SW480 (cell line): ENCODE measurements around the gene CCDC82.

Experiments used
- DNase-seq: peaks from one replicate; pipeline ENCODE4 v3.0.0-alpha.2; 2016; ENCODE audit warnings: low spot score

Gene CCDC82

GRCh38 chr11:96361778-96362177 lies 27.9 kb downstream of the CCDC82 start:
- no peak for DNase-seq

GRCh38 chr11:96358321-96358720 lies 31.4 kb downstream of the CCDC82 start:
- no peak for DNase-seq

GRCh38 chr11:96357794-96358193 lies 31.9 kb downstream of the CCDC82 start:
- DNase-seq: no peak

- no peak for DNase-seq
Measured at GRCh38 chr11:96356848-96357247, 32.9 kb downstream of the CCDC82 start.

GRCh38 chr11:96342961-96343711 lies 46.6 kb downstream of the CCDC82 start, which contains the start of gene MAML2:
TSS of gene MAML2 (minus strand) at chr11:96343195. CDS start at chr11:96341895, 1,300 bp downstream.
- DNase-seq: peak; percentile 94

GRCh38 chr11:96342014-96342960 lies 47.4 kb downstream of the CCDC82 start:
- peak; percentile 24 for DNase-seq

GRCh38 chr11:96341211-96342013 lies 48.3 kb downstream of the CCDC82 start:
- DNase-seq: peak; percentile 69

- DNase-seq: no peak
Measured at GRCh38 chr11:96340555-96340885, 49.2 kb downstream of the CCDC82 start.

- no peak for DNase-seq
Measured at GRCh38 chr11:96339706-96340554, 49.8 kb downstream of the CCDC82 start.

- DNase-seq: no peak
Measured at GRCh38 chr11:96338910-96339705, 50.6 kb downstream of the CCDC82 start.

GRCh38 chr11:96337541-96338431 lies 51.9 kb downstream of the CCDC82 start:
- no peak for DNase-seq

- DNase-seq: no peak
Measured at GRCh38 chr11:96335388-96335787, 54.3 kb downstream of the CCDC82 start.

- DNase-seq: no peak
Measured at GRCh38 chr11:96334219-96334618, 55.5 kb downstream of the CCDC82 start.

- DNase-seq: no peak
Measured at GRCh38 chr11:96333191-96333719, 56.5 kb downstream of the CCDC82 start.

- DNase-seq: no peak
Measured at GRCh38 chr11:96332126-96332771, 57.5 kb downstream of the CCDC82 start.

- no peak for DNase-seq
Measured at GRCh38 chr11:96331699-96332116, 58.0 kb downstream of the CCDC82 start.

- no peak for DNase-seq
Measured at GRCh38 chr11:96330511-96330859, 59.2 kb downstream of the CCDC82 start.

GRCh38 chr11:96329855-96330510 lies 59.7 kb downstream of the CCDC82 start:
- no peak for DNase-seq
